SK-N-SH treated with all-trans-retinoic acid at 6 μM for 48 hours (cell line): ENCODE results near the gene SMIM5.

Experiments used
- ARNTL ChIP-seq: fragments of 450-650 bp; formaldehyde crosslinking; IDR thresholded peaks from 2 replicates; pipeline ENCODE4 v1.5.0; 2020; ENCODE audit warnings: low read depth, mild to moderate bottlenecking, moderate library complexity, borderline replicate concordance
- CREB5 ChIP-seq: fragments of 250-450 bp; sonication (Bioruptor Pico); IDR thresholded peaks from 2 replicates; pipeline ENCODE4 v1.5.1; 2020; ENCODE audit warnings: low read depth, mild to moderate bottlenecking, moderate library complexity
- RARB ChIP-seq: fragments of 250-450 bp; sonication (Bioruptor Pico); IDR thresholded peaks from 2 replicates; pipeline ENCODE4 v1.8.0; 2021; ENCODE audit warnings: mild to moderate bottlenecking, moderate library complexity
- TCF4 ChIP-seq: fragments of 250-450 bp; sonication (Bioruptor Pico); IDR thresholded peaks from 2 replicates; pipeline ENCODE4 v1.8.0; 2021; ENCODE audit warnings: mild to moderate bottlenecking, moderate library complexity, borderline replicate concordance
- TOX ChIP-seq: fragments of 250-450 bp; sonication (Bioruptor Pico); IDR thresholded peaks from 2 replicates; pipeline ENCODE4 v1.8.0; 2021; ENCODE audit warnings: mild to moderate bottlenecking, moderate library complexity, borderline replicate concordance
- ZFP3 ChIP-seq: fragments of 250-450 bp; sonication (Bioruptor Pico); IDR thresholded peaks from 2 replicates; pipeline ENCODE4 v1.5.0; 2020; ENCODE audit warnings: mild to moderate bottlenecking, moderate library complexity
- ZNF565 ChIP-seq: fragments of 450-650 bp; formaldehyde crosslinking; conservative IDR thresholded peaks from 2 replicates; pipeline ENCODE4 v1.5.0; 2020; ENCODE audit warnings: low read depth, mild to moderate bottlenecking, moderate library complexity
- ZNF70 ChIP-seq: fragments of 450-650 bp; formaldehyde crosslinking; IDR thresholded peaks from 2 replicates; pipeline ENCODE4 v1.5.0; 2020; ENCODE audit warnings: mild to moderate bottlenecking, moderate library complexity
- ZNF8 ChIP-seq: fragments of 450-650 bp; formaldehyde crosslinking; IDR thresholded peaks from 2 replicates; pipeline ENCODE4 v1.5.0; 2020; ENCODE audit warnings: mild to moderate bottlenecking, moderate library complexity
- TF ChIP-seq, protein P1 (sequence below): fragments of 250-450 bp; sonication (Bioruptor Pico); IDR thresholded peaks from 2 replicates; pipeline ENCODE4 v1.5.0; 2020; ENCODE audit warnings: mild to moderate bottlenecking, moderate library complexity

GRCh38 chr17:75646638-75646992 is 13.4 kb downstream of the SMIM5 start:
- no peak for TF ChIP-seq RARB (CRISPR knock-in tag)
- TF ChIP-seq TCF4 (CRISPR knock-in tag): no peak
- TF ChIP-seq TOX (CRISPR knock-in tag): no peak
- TF ChIP-seq ARNTL: no peak
- no peak for TF ChIP-seq ZNF70 (CRISPR knock-in tag)
- TF ChIP-seq ZNF565 (CRISPR knock-in tag): no peak
- no peak for TF ChIP-seq ZNF8 (CRISPR knock-in tag)
- TF ChIP-seq, protein P1, sequence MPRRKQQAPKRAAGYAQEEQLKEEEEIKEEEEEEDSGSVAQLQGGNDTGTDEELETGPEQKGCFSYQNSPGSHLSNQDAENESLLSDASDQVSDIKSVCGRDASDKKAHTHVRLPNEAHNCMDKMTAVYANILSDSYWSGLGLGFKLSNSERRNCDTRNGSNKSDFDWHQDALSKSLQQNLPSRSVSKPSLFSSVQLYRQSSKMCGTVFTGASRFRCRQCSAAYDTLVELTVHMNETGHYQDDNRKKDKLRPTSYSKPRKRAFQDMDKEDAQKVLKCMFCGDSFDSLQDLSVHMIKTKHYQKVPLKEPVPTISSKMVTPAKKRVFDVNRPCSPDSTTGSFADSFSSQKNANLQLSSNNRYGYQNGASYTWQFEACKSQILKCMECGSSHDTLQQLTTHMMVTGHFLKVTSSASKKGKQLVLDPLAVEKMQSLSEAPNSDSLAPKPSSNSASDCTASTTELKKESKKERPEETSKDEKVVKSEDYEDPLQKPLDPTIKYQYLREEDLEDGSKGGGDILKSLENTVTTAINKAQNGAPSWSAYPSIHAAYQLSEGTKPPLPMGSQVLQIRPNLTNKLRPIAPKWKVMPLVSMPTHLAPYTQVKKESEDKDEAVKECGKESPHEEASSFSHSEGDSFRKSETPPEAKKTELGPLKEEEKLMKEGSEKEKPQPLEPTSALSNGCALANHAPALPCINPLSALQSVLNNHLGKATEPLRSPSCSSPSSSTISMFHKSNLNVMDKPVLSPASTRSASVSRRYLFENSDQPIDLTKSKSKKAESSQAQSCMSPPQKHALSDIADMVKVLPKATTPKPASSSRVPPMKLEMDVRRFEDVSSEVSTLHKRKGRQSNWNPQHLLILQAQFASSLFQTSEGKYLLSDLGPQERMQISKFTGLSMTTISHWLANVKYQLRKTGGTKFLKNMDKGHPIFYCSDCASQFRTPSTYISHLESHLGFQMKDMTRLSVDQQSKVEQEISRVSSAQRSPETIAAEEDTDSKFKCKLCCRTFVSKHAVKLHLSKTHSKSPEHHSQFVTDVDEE (CRISPR knock-in tag): no peak
- TF ChIP-seq ZFP3 (CRISPR knock-in tag): no peak
- TF ChIP-seq CREB5 (CRISPR knock-in tag): no peak
